GM15510 (cell line): ENCODE measurements around the gene CCDC83.

Source experiments
- POLR2A ChIP-seq: IDR thresholded peaks from 3 replicates; pipeline ENCODE4 v1.6.1; 2011; ENCODE audit warnings: borderline replicate concordance; ENCODE audit not compliant: insufficient read length; ENCODE audit errors: extremely low read depth

The CCDC83 gene

DNA sequence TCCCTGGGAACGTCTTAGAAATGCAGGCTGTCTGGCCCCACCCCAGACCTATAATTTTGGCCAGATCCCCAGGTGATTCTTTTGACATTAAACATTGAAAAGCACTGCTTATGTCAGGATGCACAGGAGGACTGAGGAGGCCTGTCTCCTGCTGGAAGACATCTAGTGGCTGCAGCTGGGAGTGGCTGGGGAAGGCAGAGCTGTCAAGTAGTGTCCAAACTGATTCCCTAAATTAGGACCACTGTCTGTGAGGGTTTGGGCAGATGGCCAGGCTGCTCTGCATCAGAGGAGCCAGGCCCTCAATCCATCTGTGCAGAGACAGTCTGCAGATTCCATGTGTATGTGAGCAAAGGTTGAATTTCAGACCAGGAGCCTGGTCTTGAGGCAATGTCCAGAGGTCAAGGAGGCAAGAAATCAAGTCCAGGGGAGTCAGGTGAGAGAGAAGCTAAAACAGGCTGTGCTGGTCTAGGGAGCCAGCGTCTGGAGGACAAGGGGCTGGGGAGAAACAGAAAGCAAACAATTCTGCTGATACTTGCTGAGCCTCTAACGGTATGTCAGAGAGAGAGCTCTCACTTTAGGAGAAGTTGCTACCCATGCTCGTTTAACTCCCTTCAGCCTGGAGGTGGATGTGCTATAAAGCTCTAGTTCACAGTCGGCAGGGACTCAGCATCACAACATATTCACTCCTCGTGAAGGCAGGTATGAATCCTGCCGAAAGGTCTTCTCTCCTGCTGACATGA is 28.9 kb upstream of the CCDC83 start:
- TF ChIP-seq POLR2A = no peak

DNA sequence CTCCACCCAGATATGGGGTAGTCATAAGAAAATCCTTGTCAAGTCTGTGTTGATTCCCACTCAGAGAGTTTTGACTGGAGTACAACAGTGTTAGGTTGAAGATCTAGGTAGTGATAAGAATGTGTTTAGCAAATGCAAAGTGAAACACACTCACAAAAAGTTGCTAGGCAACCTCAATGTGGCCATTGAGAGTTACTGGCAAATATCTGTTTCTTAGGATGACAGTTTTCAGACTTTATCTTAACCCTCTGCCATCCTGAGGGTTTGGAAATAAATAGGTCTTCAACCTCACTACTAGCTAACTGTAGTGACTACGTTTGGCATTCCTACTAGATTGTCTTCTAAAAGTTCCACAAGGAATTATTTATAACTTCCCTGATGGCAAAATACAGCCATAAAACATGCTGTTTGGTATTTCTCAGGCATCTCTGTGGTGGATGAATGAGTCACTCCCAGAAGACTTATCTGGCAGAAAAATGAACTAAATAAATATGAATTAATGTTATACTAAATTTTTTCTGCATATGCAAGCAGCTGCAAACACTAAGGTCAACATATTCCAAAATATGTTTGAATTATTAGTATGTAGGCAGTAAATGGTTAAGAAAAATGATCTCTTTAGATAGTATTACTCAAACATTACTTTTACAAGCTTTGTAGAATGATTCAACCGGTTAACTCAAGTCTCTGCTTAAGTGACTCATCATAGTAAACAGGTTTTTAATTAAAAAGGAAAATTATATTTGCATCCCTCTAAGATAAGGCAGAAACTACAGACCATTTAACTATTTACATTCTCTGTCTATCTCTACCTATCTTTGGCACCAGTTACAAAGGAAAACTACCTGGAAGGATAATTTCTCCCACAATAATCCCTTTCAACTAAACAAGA is 27.2 kb upstream of the CCDC83 start:
- no peak for TF ChIP-seq POLR2A

GRCh38 chr11:85828640-85828978 is 26.6 kb upstream of the CCDC83 start:
- TF ChIP-seq POLR2A = no peak

DNA sequence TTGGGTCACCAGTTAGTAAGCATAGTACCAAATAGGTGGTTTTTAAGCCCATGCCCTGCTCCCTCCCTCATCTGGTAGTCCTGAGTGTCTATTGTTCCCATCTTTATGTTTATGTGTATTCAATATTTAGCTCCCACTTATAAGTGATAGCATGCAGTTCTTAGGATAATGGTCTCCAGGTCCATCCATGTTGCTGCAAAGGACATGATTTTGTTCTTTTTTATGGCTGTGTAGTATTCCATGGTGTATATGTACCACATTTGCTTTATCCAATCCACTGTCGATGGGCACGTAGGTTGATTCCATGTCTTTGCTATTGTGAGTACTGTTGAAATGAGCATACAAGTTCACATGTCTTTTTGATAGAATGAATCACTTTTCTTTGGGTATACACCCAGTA is 26.0 kb upstream of the CCDC83 start:
- TF ChIP-seq POLR2A = no peak

- TF ChIP-seq POLR2A = no peak
Measured at GRCh38 chr11:85831050-85831449, 24.1 kb upstream of the CCDC83 start.

DNA sequence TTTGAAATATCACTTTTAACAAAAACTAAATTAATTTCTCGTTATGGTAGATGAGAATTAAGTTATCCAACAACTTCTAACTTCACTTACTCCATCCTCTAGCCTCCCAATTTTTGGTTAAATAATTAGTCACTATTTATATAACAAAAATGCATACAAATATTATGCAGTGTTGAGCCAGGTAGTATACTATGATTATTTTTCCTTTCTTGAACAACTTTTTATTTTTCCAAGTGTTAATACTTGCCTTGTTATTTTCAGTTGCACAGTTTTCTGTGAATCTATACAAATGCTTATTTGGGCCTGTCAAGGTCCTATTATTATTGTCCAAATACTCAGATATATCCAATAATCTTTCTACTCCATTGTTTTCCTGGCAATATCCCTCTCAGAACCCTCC is 19.9 kb upstream of the CCDC83 start:
- TF ChIP-seq POLR2A = no peak

DNA sequence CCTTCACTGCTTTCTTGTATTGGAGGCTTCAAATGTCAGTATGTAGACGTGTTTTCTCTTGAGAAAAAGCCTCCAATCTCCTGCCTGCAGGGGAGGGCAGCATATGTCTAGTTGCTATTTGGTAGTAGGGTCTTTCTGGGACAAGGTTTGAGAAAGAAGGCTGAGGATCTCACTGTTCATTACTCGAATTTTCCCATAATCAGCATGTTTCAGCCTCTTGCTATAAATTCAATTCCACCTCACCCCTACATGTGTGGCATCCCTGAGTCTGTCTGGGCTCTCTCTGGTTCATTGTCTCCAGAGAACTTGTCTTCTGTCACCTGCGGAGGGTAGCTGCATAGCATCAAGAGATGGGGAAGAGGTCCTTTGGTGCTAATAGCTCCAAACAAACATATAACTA is 19.5 kb upstream of the CCDC83 start:
- TF ChIP-seq POLR2A = no peak

GRCh38 chr11:85843929-85844328 is 11.3 kb upstream of the CCDC83 start:
- TF ChIP-seq POLR2A = no peak

DNA sequence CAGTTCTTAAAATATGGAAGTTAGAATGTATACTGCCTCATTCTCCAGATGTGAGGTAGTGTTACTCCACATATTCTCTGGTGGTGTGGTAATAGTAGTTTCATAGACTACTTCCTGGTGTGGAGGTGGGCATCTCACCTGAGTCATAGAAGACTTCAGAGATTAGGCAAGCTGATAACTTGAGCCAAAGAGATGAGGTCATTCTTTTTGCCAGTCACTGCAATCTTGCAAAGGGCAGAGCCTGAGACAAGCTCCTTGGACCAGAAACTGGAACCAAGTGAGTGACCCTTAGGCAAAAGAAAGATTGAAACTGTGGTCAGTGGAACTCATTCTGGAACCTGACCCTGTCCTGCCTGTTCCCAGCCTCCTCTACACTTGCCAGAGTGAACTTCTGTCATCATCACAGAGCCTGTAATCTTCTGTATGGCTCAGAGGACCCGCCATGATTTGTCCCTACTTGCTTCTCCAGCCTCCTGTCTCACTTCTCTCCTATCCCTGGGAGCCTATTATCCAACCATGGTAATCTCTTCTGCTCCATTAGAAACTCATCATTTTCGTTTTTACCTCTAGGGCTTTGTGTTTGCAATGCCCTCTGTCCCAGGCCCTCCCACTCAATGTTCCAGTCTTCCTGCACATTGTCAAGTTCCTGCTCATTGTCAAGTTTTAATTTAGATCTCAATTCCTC is 10.6 kb upstream of the CCDC83 start:
- no peak for TF ChIP-seq POLR2A

DNA sequence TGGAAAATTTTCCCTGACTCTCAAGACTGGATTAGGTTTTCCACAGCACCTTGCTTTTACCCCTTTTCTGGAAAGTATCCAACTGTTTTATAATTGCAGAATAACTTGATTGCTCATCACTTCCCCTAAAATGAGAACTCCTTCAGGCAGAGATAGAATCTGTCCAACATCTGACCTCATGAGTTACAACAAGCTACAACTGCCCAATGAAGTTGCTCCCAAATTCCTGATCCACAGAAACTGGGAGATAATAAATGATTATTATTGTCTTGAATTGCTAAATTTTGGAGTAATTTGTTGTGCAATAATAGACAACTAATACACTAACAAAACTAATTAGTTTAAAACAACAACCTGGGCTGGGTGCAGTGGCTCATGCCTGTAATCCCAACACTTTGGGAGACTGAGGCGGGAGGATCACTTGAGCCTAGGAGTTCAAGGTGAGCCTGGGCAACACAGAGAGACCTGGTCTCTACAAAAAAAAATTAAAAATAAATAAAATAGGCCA is 10.0 kb upstream of the CCDC83 start:
- TF ChIP-seq POLR2A = no peak

DNA sequence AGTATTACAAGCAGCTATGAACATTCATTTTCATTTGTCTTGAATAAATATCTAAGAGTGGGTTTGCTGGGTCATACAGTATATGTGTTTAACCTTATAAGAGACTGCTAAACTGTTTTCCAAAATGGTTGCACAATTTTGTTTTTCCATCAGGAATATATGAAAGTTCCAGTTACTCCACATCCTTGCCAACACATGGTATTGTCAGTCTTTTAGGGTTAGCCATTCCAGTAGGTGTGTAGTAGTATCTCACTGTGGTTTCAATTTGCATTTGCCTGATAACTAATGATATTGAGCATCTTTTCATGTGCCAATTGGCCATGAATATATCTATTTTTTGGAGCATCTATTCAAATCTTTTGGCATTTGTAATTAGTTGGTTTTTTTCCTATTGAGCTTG is 7.7 kb upstream of the CCDC83 start:
- TF ChIP-seq POLR2A = no peak

DNA sequence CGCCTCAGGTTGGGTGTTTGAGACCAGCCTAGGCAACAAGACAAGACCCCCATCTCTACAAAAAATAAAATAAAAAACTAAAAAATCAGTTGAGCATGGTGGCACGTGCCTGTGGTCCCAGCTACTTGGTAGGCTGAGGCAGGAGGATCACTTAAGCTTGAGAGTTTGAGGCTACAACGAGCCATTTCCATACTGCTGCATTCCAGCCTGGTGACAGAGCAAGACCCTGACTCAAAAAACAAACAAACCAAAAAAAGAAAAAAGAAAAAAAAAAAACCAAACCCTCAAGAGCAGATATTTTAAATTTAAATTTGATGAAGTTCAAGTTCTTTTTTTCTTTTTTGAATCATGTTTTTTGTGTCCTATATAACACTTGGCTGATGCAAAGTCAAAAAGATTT is 7.2 kb upstream of the CCDC83 start:
- no peak for TF ChIP-seq POLR2A

- no peak for TF ChIP-seq POLR2A
Measured at GRCh38 chr11:85848556-85848955, 6.6 kb upstream of the CCDC83 start.

- TF ChIP-seq POLR2A = no peak
Measured at GRCh38 chr11:85854212-85854556, 999 bp upstream of the CCDC83 start.
